GM12801 (cell line): ENCODE results near the gene FOSL2.

Source experiments
- CTCF ChIP-seq: IDR thresholded peaks from one replicate; pipeline ENCODE4 v1.5.1; 2011; ENCODE audit warnings: control low read depth; ENCODE audit not compliant: insufficient read length; ENCODE audit errors: extremely low read depth

The FOSL2 gene

DNA sequence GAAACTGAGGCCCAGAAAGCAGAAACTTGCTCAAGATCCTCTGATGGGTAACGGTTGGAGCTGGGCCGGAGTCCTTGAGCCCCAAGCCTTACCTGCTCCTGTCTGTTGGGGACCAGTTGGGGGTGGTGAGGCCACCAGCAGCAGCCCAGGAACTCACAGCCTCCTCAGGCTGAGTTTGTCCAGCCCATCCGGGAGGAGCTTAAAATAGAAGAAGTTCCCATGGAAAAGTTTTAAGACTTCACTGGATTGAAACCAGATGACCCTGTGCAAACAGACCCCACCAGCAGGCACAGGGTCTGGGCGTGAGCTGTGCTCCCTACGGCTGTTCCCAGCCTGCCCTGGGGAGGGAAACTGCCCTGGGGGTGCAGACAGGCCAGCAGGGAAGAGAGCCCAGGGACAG lies 40.6 kb upstream of the FOSL2 start:
- TF ChIP-seq CTCF = no peak

- TF ChIP-seq CTCF = no peak
Measured at GRCh38 chr2:28352610-28353195, 40.0 kb upstream of the FOSL2 start.

DNA sequence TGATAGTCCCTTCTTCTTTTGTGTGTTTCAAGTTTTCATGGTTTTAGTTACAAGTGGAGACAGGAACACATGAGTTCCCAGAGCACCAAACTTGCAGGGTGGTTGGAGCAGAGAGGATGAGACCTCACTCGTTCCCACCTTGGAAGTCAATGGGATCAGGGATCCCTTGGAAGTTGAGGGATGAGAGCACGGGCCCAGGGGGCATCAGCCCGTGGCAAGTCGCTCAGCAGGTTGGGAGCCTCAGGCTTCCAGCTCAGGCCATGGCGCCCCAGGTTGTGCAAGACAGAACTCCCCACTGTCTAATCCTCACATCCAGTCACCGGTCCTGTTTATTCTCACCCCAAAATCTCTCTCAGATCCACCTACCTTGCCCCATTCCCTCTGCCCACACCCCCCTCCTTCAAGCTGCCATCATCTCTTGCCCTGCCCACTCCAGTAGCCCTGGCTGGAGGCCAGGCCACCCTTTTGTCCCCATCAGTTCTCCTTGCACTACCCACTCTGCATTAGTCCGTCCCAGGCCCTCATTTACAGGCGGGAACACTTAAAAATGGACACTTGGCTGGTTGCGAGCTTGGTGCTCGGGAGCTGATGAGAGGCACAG lies 37.6 kb upstream of the FOSL2 start:
- TF ChIP-seq CTCF = no peak

GRCh38 chr2:28355521-28356094 lies 37.0 kb upstream of the FOSL2 start:
- TF ChIP-seq CTCF = no peak

DNA sequence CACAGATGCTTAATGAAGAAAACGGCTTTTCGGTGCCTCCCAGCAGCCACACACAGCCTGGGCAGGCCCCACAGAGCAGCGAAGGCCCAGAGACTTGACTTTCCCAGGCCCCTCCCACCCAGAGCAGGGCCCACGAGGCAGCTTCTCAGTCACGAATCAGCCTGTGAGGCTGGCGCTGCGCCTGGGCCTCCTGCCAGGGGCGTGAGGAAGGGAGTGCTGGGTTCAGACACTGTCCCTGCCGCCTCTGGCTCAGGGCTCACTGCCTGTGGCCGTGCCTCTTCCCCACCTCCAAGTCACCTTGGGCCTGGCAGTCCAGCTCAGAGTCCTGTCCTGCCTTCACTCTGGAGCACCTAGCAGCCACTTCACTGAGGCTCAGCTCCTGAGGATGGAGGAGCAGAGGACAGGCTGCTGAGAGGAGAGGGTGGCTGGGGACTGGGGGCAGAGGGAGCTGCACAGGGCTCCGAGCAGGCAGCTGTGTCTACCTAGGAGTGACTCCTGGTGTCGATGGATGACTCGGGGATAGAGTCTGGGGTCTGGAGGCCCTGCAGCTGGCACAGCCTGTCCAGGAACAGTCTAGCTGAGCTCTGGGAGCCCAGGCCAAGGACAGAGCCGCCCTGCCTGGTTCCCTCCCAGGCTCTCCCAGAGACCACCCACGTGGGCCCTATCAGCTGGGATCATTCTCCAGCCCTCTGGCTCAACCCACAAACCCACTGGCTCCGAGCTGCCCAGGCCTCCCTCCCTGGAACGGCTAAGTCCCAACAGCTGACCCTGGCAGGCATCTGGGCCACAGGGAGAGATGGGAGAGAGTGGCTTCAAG lies 36.4 kb upstream of the FOSL2 start:
- no peak for TF ChIP-seq CTCF

GRCh38 chr2:28357055-28357454 lies 35.6 kb upstream of the FOSL2 start:
- TF ChIP-seq CTCF = no peak

DNA sequence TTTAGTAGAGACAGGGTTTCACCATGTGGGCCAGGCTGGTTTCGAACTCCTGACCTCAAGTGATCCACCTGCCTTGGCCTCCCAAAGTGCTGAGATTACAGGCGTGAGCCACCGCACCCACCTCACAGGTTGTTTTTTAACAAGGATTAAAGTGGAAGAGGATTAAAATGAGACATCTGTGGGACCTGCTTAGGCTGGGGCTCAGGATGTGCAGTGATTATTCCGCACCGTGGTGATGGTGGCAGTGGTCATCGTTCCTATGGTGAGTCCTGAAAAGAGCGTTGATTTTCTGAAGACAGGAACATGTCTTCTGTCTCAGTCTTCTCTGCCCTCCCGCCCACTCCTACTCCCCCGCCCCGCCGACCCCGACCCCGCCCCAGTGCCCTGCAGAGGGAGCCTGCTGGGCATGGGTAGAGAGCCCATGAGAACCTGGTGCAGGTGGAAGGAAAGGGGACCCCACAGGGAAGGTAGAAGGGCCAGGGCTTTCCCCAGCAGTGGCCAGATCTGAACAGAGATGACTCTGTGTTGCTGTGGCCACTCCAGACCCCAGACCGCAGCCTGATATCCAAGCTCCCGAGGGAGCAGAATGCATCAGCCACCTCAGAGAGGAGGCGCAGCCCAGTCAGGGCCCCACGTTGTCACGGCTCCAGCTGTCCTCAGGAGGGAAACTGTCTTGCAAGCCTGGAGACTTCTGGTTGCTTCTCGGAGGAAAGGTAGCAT lies 34.5 kb upstream of the FOSL2 start:
- no peak for TF ChIP-seq CTCF
